HG02610 (cell line): ENCODE measurements around the gene APRT.

ENCODE experiments used
- ATAC-seq: cut with Tn5 transposase; IDR thresholded peaks from one replicate; pipeline ENCODE4 v1.9.1; 2021; ENCODE audit warnings: mild to moderate bottlenecking, moderate library complexity; ENCODE audit not compliant: unreplicated experiment

APRT gene

GRCh38 chr16:88842308-88842756, 30.6 kb upstream of the APRT start:
- no peak for ATAC-seq

GRCh38 chr16:88841521-88842307, 30.0 kb upstream of the APRT start:
- no peak for ATAC-seq

- ATAC-seq: no peak
Measured at GRCh38 chr16:88840600-88841215, 29.0 kb upstream of the APRT start.

GRCh38 chr16:88839745-88840599, 28.2 kb upstream of the APRT start:
- ATAC-seq: no peak

GRCh38 chr16:88839026-88839529, 27.4 kb upstream of the APRT start:
- ATAC-seq: no peak

- ATAC-seq: no peak
Measured at GRCh38 chr16:88838566-88838965, 26.8 kb upstream of the APRT start.

- no peak for ATAC-seq
Measured at GRCh38 chr16:88837806-88838205, 26.1 kb upstream of the APRT start.

- ATAC-seq: no peak
Measured at GRCh38 chr16:88836791-88837190, 25.1 kb upstream of the APRT start.

GRCh38 chr16:88835818-88836217, 24.1 kb upstream of the APRT start:
- no peak for ATAC-seq

GRCh38 chr16:88835383-88835782, 23.7 kb upstream of the APRT start:
- no peak for ATAC-seq

- no peak for ATAC-seq
Measured at GRCh38 chr16:88834670-88835069, 22.9 kb upstream of the APRT start.

GRCh38 chr16:88833086-88833485, 21.4 kb upstream of the APRT start:
- no peak for ATAC-seq

GRCh38 chr16:88831838-88832237, 20.1 kb upstream of the APRT start:
- no peak for ATAC-seq

- ATAC-seq: no peak
Measured at GRCh38 chr16:88830783-88831182, 19.1 kb upstream of the APRT start.

- no peak for ATAC-seq
Measured at GRCh38 chr16:88830258-88830657, 18.5 kb upstream of the APRT start.

- no peak for ATAC-seq
Measured at GRCh38 chr16:88828711-88829110, 17.0 kb upstream of the APRT start.

GRCh38 chr16:88827727-88828126, 16.0 kb upstream of the APRT start:
- ATAC-seq: no peak

GRCh38 chr16:88826070-88826840, 14.5 kb upstream of the APRT start:
- ATAC-seq: no peak

- no peak for ATAC-seq
Measured at GRCh38 chr16:88825146-88825545, 13.4 kb upstream of the APRT start.

GRCh38 chr16:88824256-88825077, 12.7 kb upstream of the APRT start:
- ATAC-seq: no peak
